Thoracic aorta (tissue), 2 donors: Measurements from ENCODE around the gene ZFY. TPM values are rescaled to one million over a fixed set of nuclear protein-coding genes. Genes with fewer than 3 reads are reported as not detected.

ENCODE experiments used
- ATAC-seq: fragments of 150-250 bp; one replicate; pipeline ENCODE4 v1.8.0; 2017; ENCODE audit warnings: low read depth; ENCODE audit not compliant: insufficient number of reproducible peaks, low FRiP score
- DNase-seq: peaks from one replicate; pipeline ENCODE4 v3.0.0-alpha.2; 2020; ENCODE audit warnings: low spot score
- H3K27ac ChIP-seq, 2 donors: fragments of 200-600 bp; sonication (generic); 1 replicate in 1 of 2; 2 replicates in 1 of 2; pipeline ENCODE4 v1.5.1; 2016; ENCODE audit warnings: mild to moderate bottlenecking in 2 of 2, moderate library complexity in 2 of 2
- H3K27me3 ChIP-seq: fragments of 200-600 bp; sonication (generic); replicated peaks from 2 replicates; pipeline ENCODE4 v1.6.0; 2016; ENCODE audit warnings: mild to moderate bottlenecking; ENCODE audit not compliant: insufficient read depth
- H3K36me3 ChIP-seq: fragments of 200-600 bp; sonication (generic); one replicate; pipeline ENCODE4 v1.5.1; 2016
- H3K4me1 ChIP-seq, 2 donors: fragments of 200-600 bp; sonication (generic); 1 replicate in 1 of 2; 2 replicates in 1 of 2; pipeline versions ENCODE4 v1.5.1 to v1.6.0; 2016; ENCODE audit warnings: low read depth in 2 of 2, mild to moderate bottlenecking in 1 of 2; ENCODE audit not compliant: control insufficient read depth in 1 of 2
- H3K4me3 ChIP-seq: fragments of 200-600 bp; sonication (generic); 2 replicates; pipeline ENCODE4 v1.5.1; 2016; ENCODE audit warnings: mild to moderate bottlenecking
- H3K9me3 ChIP-seq: fragments of 200-600 bp; sonication (generic); 2 replicates; pipeline ENCODE4 v1.5.1; 2016
- total RNA-seq, 2 donors: library from RNA; depleted of rRNA; stranded (reverse); fragments of >200 nt; gene quantifications; one replicate each; pipeline versions ENCODE4 v1.1.0 to v1.2.3, GENCODE V29; 2016
- TF ChIP-seq, protein P1 (sequence below): fragments of 200-600 bp; sonication (generic); IDR thresholded peaks from one replicate; pipeline ENCODE4 v1.5.1; 2019; ENCODE audit warnings: antibody characterized with exemption

Gene ZFY
- total RNA-seq, 2 donors from 2014 or later, result 13.1 to 14.0 TPM

GRCh38 chrY:3021176-3021575 lies 86.0 kb downstream of the ZFY start:
- Histone ChIP-seq H3K27me3 (no peaks in the 10 kb centered on the region), H3K4me3 (no peak overlapping the region), H3K36me3 (no peaks in the 10 kb centered on the region), H3K27ac (no peak overlapping the region), H3K9me3 (no peaks in the 10 kb centered on the region), H3K4me1 (peaks cover 0 to 36% of the 10 kb centered on the region in 2 donors)
- DNase-seq (no peak), ATAC-seq (no peak)
- TF ChIP-seq, protein P1, sequence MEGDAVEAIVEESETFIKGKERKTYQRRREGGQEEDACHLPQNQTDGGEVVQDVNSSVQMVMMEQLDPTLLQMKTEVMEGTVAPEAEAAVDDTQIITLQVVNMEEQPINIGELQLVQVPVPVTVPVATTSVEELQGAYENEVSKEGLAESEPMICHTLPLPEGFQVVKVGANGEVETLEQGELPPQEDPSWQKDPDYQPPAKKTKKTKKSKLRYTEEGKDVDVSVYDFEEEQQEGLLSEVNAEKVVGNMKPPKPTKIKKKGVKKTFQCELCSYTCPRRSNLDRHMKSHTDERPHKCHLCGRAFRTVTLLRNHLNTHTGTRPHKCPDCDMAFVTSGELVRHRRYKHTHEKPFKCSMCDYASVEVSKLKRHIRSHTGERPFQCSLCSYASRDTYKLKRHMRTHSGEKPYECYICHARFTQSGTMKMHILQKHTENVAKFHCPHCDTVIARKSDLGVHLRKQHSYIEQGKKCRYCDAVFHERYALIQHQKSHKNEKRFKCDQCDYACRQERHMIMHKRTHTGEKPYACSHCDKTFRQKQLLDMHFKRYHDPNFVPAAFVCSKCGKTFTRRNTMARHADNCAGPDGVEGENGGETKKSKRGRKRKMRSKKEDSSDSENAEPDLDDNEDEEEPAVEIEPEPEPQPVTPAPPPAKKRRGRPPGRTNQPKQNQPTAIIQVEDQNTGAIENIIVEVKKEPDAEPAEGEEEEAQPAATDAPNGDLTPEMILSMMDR, result no peak

DNA sequence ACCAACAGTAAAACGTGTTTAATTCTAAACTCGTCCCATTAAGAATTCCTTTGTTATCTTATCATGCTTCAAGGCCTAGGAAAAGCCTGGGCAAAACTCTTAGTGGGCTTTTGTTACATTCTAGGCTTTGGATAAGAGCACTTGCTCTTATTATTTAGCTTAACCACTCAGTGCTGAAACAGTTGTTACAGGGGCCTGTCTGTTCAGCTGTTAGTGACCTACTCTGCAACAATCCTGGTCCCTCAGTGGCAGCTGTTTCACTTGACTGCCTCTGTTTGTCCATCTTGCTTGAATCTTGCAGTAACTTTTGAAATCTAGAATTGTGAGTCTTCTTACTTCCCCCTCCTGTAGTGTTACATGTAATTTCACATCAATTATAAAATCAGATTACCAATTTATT lies 88.4 kb downstream of the ZFY start:
- H3K4me3 ChIP-seq, result no peak overlapping the region
- H3K9me3 ChIP-seq, result no peaks in the 10 kb centered on the region
- no peak for DNase-seq
- TF ChIP-seq, protein P1, result no peak
- peaks cover 0 to 12% of the 10 kb centered on the region in 2 donors for H3K4me1 ChIP-seq
- no peak overlapping the region for H3K27ac ChIP-seq
- ATAC-seq, result no peak
- no peaks in the 10 kb centered on the region for H3K27me3 ChIP-seq
- H3K36me3 ChIP-seq, result no peaks in the 10 kb centered on the region

GRCh38 chrY:3025357-3025756 lies 90.2 kb downstream of the ZFY start:
- no peak for ATAC-seq
- H3K4me3 ChIP-seq, result no peak overlapping the region
- no peaks in the 10 kb centered on the region for H3K9me3 ChIP-seq
- TF ChIP-seq, protein P1, result no peak
- H3K36me3 ChIP-seq, result no peaks in the 10 kb centered on the region
- no peak overlapping the region for H3K27ac ChIP-seq
- no peak for DNase-seq
- no peaks in the 10 kb centered on the region for H3K27me3 ChIP-seq
- H3K4me1 ChIP-seq, result peaks cover 0 to 7% of the 10 kb centered on the region in 2 donors

Other genes with a start within 250 kb of the ZFY start
- not detected for gene SRY, start 147.7 kb upstream of the ZFY start, total RNA-seq
- 100 to 1,000 TPM; 125 to 133 TPM for gene RPS4Y1, start 93.8 kb upstream of the ZFY start, total RNA-seq